ENCODE data around the gene GNB2.
A peak's percentile ranks its signal among the peaks of the same experiment; 100 is the strongest.
"Not testable (repeated sequence)": the region's sequence is repeated elsewhere in the genome, so short reads cannot be mapped to it uniquely, and the experiment has no call there.

GNB2 gene

GRCh38 chr7:100673302-100673941 lies at the start of gene GNB2:
GNB2 (plus strand) TSS chr7:100673740; CDS start chr7:100676266, 2,526 bp downstream.
- DNase-seq: peak; percentile 100

GRCh38 chr7:100623951-100624824 lies 49.4 kb upstream of the GNB2 start:
- DNase-seq: no peak

GRCh38 chr7:100626055-100626454 lies 47.5 kb upstream of the GNB2 start:
- DNase-seq: no peak

- peak; percentile 96 for DNase-seq
Observed at GRCh38 chr7:100626530-100627237, 46.9 kb upstream of the GNB2 start.

DNA sequence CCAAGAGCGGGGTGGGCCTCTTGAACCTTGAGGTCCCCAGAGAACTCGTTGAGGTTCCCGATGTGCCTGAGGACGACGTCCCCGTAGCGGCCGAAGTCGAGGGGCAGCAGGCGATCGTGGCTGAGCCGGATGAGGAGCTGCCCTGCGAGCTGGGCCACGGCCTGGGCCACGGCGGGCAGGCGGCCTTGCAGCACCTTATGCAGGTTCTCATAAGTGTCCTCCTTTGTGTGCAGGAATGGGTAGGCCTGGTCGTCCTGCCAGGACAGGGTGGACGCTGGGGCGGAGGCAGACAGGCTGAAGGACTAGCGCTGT lies 46.3 kb upstream of the GNB2 start:
- no peak for DNase-seq

DNA sequence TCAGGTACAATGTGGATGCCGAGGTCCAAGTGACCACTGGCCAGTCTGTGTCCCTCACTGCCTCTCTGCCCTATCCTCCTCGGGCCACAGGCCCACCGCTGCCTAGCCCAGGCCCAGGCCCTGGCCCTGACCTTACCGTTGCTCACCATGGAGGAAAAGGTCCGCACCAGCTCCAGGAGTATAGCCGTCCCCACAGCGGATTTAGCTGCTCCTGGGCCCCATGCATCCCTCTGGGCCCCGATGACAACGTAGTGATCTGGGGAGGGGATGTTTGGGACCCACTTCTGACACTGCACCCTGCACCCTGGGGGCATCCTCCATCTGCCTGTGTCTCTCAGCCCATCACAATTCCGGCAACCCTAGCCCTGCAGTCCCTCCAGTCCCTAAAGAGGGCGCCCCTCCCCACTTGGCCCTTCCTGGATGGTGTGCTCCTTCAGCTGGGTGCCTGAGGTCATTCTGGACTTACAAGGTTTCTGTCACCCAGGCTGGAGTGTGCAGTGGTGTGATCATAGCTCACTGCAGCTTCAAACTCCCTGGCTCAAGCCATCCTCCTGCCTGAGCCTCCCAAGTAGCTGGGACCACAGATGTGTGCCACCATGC lies 44.3 kb upstream of the GNB2 start:
- peak; percentile 77 for DNase-seq

DNA sequence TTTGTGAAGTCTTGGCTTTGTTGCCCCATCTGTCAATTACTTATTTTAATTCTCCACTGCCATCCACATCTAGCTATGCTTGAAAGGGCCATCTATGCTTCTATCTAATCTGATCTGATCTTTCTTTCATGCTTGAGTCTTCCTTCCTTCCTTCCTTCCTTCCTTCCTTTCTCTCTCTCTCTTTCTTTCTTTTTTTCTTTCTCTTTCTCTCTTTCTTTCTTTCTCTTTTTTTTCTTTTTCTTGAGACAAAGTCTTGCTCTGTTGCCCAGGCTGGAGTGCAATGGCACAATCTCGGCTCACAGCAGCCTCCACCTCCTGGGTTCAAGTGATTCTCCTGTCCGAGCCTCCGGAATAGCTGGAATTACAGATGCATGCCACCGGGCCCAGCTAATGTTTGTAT lies 43.5 kb upstream of the GNB2 start:
- no peak for DNase-seq

- peak; percentile 93 for DNase-seq
Observed at GRCh38 chr7:100632951-100633717, 40.4 kb upstream of the GNB2 start.

DNA sequence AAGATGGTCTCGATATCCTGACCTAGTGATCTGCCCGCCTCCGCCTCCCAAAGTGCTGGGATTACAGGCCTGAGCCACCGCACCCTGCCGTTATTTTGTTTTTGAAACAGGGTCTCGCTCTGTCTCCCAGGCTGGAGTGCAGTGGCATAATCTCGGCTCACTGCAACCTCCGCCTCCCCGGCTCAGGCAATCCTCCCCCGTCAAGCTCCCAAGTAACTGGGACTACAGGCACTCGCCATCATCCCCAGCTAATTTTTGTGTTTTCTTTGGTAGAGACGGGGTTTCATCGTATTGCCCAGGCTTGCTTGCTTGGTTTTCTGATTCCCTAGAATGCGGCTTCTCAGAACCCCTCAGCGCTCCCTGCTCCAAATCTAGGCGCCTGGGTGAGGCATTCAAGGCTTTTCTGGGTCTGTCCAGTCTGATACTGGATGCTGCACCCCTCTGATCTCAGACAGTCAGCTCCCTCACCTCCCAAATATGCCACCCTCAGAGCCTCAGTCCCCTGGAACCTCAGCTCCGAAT lies 33.5 kb upstream of the GNB2 start:
- no peak for DNase-seq

DNA sequence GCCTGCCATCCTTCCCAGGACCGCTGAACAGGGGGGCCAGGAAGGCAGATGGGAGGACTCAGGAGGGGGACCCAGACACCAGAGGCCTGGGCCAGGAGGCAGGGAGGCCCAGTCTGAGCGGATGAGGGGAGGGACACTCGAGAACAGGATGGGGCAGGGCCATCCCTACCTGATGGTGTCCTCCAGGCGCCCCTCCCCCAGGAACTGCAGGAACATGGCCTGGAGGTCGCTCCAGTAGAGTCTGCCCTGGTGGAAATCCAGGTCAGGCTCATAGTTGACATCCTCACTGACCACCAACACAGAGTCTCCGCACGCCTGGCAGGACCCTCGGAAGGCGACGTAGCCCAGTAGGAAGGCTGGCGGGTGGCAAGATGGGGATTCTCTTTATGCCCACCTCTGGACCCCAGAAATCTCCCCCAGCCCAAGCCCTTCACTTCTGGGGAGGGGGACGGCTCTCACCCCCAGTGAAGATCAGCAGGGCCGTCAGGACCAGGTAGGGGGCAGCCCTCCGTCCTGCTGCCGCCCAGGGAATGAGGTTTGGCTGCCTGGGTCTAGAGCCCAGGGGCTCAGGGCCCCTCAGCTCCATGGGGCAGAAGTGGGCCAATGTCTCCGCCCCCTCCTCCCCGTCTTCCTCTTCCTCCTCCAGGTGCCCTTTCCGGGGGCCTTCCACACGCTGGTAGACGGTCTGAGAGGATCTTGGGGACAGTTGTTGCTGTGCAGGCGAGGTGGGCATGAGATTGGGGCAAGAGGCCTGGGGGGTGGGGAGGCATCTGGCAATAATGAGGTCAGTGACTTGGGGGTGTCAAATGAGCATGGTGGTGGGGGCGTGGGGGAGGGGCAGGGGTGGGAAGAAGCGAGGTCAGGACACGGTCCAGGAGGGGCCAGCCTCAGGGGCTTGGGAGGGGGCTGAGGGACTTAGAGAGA lies 32.8 kb upstream of the GNB2 start:
- DNase-seq: no peak

DNA sequence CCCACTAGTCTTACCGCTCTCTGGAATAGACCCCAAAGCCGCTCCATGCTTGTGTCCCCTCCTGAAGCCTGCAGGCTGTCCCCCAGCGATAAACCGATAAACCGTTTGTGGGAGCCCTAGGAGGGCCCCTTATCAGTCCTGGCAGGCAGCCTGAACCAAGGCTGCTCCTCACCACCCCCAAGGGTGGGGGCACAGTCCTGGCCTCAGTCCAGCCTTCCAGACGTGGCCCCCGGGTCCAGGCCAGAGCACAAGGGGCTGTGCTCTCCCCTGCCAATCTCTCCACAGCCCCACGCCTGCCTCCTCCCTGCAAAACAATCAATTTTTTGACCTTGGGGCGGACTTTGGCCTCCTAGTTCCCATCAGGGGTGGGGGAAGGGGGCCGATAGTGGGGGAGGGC lies 32.1 kb upstream of the GNB2 start, which contains the start of gene TFR2:
Gene TFR2 (minus strand): TSS at position 90 of the 397 bp plus-strand sequence. CDS start 43 bp downstream, at position 47.
- DNase-seq: no peak

GRCh38 chr7:100641860-100642533 lies 31.5 kb upstream of the GNB2 start:
- DNase-seq: no peak

- DNase-seq: no peak
Observed at GRCh38 chr7:100642534-100642907, 31.0 kb upstream of the GNB2 start.

DNA sequence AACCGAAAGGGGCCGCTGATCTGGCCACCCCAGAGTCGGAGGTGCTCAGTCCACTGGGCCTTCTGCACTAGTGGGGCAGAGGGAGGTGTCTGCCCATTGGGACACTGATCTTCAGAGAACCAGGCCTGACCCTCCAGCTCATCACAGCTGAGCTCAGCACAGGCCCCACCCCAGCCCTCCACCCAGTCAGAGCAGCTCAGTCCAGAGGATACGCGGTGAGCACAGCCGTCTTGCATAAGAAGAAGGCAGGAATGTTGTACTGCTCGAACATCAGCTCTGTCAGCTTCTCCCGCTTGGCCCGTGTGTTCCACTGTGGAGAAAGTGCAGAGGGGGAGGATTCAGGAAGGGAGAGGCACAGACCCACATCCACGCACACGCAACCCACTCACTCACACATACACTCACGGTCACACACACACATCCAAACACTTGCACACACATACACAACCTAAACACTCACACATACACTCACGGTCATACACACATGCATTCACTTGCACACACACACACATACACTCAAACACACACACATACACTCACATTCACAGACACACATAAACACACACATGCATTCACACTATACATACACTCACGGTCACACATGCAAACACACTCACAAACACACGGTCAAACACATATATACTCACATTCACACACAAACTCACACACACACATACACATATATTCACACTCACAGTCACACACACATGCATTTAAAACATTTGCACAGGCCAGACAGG lies 23.5 kb upstream of the GNB2 start:
- DNase-seq: no peak

GRCh38 chr7:100654908-100655831 lies 18.4 kb upstream of the GNB2 start:
- DNase-seq: no peak

GRCh38 chr7:100655908-100656674 lies 17.4 kb upstream of the GNB2 start, which contains the start of gene ACTL6B:
ACTL6B (minus strand) TSS chr7:100656448; CDS start chr7:100656354, 94 bp downstream.
- peak; percentile 83 for DNase-seq

- DNase-seq: not testable (repeated sequence)
Observed at GRCh38 chr7:100662194-100662776, 11.3 kb upstream of the GNB2 start.

All from DMS53 (cell line).